ENCODE measurements around the gene ZFHX3.

DNA sequence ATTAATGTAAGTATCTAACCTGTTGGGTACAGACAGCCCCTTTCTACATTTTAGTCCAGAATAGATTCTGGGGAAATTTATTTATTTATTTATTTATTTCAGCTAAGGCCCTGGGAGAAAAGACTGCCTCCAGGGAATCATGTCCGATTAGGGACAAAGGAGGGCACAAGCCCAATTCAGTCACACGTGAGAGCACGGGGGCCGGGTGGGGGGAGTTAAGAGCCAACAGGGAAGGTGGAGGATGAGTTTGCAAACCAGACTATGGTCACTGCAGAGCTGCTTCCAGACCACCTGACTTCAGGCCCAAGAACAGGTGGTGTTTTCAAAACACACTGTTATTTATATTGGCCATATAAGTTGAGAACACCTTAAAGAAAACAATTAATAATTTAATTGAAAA, 1.6 kb upstream of the ZFHX3 start:
- TF ChIP-seq RAD21 (IDR thresholded peaks at IDR 0.05; ENCODE audit: low read depth) (no peak), YY1 (IDR thresholded peaks at IDR 0.05; ENCODE audit: low read depth) (no peak), TAF1 (IDR thresholded peaks at IDR 0.05; ENCODE audit: low read depth) (no peak)
- TF ChIP-seq, protein P1, sequence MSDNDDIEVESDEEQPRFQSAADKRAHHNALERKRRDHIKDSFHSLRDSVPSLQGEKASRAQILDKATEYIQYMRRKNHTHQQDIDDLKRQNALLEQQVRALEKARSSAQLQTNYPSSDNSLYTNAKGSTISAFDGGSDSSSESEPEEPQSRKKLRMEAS (IDR thresholded peaks at IDR 0.05): no peak
